ENCODE measurements around the gene PPM1H.

- TF ChIP-seq CTCF (conservative IDR thresholded peaks at IDR 0.05; ENCODE audit: low read depth, low read length) (no peak), EZH2 (IDR thresholded peaks at IDR 0.05; ENCODE audit: borderline replicate concordance, low read depth, low read length, poor library complexity, severe bottlenecking) (no peak)
These were observed 177.9 kb downstream of the PPM1H start for GRCh38 chr12:62757048-62757447.

All from A673 (cell line).